Measurements from ENCODE around the gene RAX2.
"Not testable (repeated sequence)": the region's sequence is repeated elsewhere in the genome, so short reads cannot be mapped to it uniquely, and the experiment has no call there.

Gene RAX2

DNA sequence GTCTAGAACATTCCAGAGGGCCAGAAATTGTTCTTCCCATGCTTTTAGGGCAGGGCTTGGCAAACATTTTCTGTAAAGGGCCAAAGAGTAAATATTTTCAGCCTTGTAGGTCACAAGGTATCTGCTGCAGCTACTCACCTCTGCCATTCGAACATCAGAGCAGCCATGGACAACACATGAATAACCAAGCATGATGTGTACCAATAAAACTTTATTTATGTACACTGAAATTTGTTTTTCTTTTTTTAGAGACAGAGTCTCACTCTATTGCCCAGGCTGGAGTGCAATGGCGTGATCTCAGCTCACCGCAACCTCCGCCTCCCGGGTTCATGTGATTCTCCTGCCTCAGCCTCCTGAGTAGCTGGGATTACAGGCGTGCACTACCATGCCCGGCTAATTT is 14.3 kb downstream of the RAX2 start:
- DNase-seq: not testable (repeated sequence)

DNA sequence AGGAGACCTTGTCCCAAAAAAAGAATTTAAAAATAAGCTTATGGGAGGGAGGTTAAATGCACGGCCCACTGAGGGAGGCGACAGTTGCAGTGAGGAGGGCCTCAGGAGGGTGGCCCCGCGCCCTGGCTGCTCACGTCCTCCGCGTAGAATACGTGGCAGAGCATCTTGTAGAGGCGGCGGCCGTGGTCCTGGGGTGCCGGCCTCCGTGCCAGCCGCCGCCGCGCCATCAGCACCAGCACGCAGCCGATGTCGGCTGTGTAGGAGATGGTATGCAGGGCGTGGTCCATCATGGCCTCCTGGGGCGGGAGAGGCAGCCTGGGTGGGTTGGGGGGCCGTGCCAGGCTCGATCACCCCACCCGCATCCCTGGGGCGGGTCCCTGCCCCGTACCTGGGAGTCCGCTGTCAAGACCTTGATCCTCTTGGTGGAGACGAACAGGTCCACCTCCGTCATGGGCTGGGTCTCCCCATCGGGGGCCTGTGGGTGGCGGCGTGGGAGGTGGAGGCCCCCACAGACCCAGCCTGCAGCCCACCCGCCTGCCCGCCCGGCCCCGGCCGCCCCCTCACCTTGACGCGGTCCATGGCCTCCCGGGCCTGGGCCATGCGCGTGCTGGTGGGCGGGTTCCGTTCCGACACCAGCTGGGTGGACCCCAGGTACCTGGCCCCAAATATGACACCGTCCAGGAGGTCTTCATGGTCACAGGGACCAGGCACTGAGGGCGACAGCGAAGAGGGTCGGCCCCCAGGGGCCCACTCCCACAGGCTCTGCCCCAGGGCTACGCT is 18.2 kb downstream of the RAX2 start:
- no peak for DNase-seq

DNA sequence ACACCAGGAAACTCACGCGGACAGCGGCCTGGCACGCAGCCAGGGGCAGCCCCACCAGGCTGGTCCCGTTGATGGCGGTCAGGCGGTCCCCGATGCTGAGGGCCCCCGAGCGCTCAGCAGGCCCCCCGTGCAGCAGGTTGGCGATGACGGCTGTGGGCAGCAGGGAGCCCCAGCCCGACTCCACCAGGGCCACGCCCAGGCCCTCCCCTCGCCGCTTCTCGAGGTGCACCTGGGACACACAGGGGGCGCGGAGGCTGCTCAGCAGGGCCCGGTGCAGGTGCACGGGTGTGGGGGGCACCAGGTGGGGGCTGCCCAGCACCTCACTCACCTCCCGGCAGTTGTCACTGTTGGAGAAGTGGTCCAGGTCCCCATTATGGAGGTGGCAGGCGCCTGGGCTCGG is 19.5 kb downstream of the RAX2 start:
- DNase-seq: no peak

- no peak for DNase-seq
Observed at GRCh38 chr19:3751236-3751635, 20.8 kb downstream of the RAX2 start.

GRCh38 chr19:3750211-3750610 is 21.8 kb downstream of the RAX2 start:
- DNase-seq: no peak

- no peak for DNase-seq
Observed at GRCh38 chr19:3748965-3749364, 23.1 kb downstream of the RAX2 start.

DNA sequence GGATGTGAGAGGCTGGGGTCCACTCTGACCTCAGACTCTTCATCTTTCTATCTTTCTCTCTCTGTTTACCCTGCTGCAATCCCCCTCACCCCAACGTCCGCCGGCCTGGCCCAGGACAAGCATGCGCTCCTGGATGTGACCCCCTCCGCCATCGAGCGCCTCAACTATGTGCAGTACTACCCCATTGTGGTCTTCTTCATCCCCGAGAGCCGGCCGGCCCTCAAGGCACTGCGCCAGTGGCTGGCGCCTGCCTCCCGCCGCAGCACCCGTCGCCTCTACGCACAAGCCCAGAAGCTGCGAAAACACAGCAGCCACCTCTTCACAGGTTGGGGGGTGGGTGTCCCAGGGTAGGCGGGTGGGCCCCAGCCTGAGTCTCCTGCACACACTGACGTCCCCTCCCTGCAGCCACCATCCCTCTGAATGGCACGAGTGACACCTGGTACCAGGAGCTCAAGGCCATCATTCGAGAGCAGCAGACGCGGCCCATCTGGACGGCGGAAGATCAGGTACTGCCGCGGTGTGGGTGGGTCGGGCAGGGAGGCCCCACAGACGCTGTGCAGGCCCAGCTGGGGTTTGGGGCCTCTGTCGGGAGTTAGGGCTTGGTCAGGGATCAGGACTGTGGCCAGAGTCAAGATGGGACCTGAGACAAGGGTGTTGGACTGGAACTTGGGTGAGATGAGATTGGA is 25.5 kb downstream of the RAX2 start:
- DNase-seq: no peak

- no peak for DNase-seq
Observed at GRCh38 chr19:3745363-3746045, 26.5 kb downstream of the RAX2 start.

DNA sequence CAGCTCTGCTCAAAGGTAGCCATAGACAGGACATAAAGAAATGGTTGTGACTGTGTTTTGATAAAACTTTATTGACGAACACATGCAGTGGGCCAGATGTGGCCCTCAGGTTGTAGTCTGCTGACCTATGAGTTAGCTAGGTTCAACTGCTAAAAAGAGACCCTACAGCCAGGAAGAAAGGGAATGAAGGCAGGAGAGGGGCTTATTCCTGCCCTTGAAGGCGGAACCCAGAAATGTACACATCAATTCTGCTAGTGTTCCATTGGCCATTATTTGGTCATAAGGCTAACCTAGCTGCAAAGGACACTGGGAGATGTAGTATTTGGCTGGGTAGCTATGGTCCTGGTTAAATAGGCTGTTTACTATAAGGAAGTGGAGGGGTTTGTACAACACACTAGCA is 28.5 kb downstream of the RAX2 start:
- no peak for DNase-seq

GRCh38 chr19:3740431-3740830 is 31.6 kb downstream of the RAX2 start:
- DNase-seq: no peak

- DNase-seq: no peak
Observed at GRCh38 chr19:3738477-3739220, 33.4 kb downstream of the RAX2 start.

DNA sequence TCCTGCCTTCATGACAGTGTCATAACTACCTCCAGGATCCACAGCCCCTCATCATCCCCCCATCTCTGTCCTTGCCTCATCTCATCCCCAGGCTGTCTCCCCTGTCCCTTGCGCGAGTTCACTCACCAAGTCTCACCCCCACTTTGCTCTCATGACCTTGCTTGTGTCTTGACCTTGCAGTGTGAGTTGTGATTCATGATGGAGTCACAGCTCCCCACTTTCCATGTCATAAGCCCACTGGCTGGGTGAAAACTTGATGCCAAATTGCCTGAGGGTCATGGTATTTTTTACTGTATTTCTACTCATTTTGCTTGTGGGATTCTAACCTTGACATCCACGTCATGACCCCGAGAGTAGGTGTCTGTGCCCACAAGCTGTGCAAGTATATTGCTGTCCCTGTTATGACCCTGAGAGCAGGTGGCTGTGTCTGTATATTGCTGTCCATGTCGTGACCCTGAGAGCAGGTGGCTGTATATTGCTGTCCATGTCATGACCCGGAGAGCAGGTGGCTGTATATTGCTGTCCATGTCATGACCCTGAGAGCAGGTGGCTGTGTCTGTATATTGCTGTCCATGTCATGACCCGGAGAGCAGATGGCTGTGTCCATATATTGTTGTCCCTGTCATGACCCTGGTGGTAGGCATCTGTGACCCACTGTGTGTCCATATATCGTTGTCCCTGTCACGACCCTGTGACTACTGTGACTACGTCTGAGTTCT is 34.4 kb downstream of the RAX2 start:
- DNase-seq: no peak

DNA sequence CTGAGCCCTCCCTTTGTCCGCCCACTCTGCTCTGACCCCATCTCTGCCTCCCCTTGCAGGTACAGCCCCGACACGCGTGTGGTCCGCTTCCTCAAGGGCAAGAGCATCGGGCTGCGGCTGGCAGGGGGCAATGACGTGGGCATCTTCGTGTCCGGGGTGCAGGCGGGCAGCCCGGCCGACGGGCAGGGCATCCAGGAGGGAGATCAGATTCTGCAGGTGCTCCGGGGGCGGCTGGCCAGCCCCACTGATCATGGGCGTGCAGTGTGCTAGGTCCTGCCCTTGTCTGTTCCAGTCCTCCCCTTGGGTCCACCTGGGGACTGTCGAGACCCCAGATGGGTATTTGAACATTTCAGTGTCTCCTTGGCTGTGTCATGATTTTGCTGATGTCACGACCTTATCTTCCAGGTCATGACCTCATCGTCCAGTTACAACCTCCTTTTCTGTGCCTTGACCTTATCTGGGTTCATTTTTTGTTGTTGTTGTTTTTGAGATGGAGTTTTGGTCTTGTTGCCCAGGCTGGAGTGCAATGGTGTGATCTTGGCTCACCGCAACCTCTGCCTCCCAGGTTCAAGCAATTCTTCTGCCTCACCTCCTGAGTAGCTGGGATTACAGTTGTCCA is 35.8 kb downstream of the RAX2 start:
- DNase-seq: no peak

DNA sequence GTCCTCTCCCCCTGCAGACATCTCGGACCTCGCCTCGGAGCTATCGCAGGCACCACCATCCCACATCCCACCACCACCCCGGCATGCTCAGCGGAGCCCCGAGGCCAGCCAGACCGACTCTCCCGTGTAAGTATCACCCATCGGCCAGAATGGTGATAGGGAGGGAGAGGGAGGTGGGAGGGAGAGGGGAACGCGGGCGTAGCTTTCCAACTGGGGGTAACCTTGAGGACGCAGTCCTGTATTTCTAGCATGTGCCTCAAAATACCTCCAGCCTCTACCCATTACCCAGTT is 37.8 kb downstream of the RAX2 start:
- DNase-seq: no peak

DNA sequence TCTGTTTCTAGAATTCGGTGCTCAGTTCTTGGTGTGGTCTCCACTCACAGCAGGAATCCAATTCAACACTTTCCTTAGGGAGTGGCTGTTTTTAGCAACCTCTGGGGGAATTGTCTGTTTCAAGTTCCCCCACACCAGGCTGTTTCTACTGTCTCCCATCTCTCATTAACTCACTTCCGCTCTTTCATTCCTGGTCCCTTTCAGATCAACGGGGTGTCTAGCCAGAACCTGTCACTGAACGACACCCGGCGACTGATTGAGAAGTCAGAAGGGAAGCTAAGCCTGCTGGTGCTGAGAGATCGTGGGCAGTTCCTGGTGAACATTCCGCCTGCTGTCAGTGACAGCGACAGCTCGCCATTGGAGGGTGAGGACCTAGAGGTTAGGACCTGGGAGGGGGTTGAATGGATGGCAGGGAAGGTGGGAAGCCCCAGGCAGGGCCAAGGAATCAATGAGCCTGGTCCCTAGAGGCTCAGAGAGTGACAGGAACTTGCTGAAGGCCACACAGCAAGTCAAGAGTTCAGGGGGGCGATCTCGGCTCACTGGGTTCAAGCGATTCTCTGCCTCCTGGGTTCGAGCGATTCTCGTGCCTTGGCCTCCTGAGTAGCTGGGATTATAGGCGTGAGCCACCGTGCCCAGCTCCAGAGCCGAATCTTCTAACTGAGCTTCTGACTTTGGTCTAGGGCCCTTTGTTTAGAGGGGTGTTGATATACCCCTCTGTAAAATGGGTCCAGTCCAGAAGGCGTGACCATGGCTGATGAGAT is 38.3 kb downstream of the RAX2 start:
- no peak for DNase-seq

DNA sequence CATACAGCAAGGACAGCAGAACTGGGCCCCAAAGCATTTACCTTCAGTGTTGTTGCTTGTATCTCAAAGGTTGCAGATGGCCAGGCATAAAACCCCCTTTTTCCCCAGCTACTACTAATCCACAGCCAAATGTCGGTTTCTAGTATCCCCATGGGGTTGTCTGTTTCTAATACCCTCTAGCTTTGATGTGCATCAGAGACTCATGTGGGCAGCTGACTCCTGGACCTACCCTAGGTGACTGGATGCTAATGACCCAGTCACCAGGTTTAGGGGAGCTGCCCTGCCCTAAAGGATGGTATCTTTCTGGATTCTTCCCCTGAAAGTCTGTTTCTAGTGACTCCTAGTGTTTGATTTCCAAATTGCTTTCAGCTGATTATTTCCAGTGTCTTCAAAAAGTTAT is 39.9 kb downstream of the RAX2 start:
- DNase-seq: no peak

GRCh38 chr19:3730457-3730958 is 41.5 kb downstream of the RAX2 start:
- no peak for DNase-seq

- peak; percentile 46 for DNase-seq
Observed at GRCh38 chr19:3725640-3726310, 46.3 kb downstream of the RAX2 start.

GRCh38 chr19:3725121-3725520 is 46.9 kb downstream of the RAX2 start:
- DNase-seq: no peak

GRCh38 chr19:3723883-3724282 is 48.1 kb downstream of the RAX2 start:
- DNase-seq: no peak

DNA sequence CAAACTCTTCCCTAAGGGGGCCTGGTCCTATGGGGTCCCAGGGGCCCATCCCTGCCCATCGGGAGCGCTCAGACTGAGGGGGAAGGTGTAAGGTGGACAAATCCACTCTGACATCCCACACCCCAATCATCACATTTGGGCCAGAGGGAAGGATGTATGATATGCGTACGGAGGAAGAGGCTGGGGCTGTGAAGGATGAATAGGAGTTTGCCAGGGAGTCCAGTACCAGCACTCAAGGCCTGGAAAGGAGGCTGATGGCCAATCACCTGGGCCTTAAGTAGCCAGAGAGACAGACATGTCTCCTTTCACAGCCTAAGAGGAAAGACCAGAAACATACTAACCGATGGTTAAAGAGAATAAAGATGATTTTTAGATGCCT is 48.9 kb downstream of the RAX2 start:
- no peak for DNase-seq
